GF-D8 (cell line): ENCODE results near the gene CLPTM1L.
"Not testable (repeated sequence)": the region's sequence is repeated elsewhere in the genome, so short reads cannot be mapped to it uniquely, and the experiment has no call there.

Experiments
- DNase-seq: peaks from one replicate; lab custom pipeline; 2025; lab: John Stamatoyannopoulos, UW

Gene CLPTM1L

GRCh38 chr5:1360367-1360766 lies 15.5 kb upstream of the CLPTM1L start:
- not testable (repeated sequence) for DNase-seq

GRCh38 chr5:1359713-1360112 lies 14.8 kb upstream of the CLPTM1L start:
- DNase-seq = no peak

- DNase-seq = no peak
These were observed 14.2 kb upstream of the CLPTM1L start for GRCh38 chr5:1359031-1359645.

- DNase-seq = no peak
These were observed 13.8 kb upstream of the CLPTM1L start for GRCh38 chr5:1358726-1359025.

GRCh38 chr5:1357946-1358725 lies 13.2 kb upstream of the CLPTM1L start:
- no peak for DNase-seq

GRCh38 chr5:1356873-1357787 lies 12.2 kb upstream of the CLPTM1L start:
- DNase-seq = no peak

- DNase-seq = no peak
These were observed 9.7 kb upstream of the CLPTM1L start for GRCh38 chr5:1354576-1354975.

GRCh38 chr5:1352231-1353219 lies 7.6 kb upstream of the CLPTM1L start:
- DNase-seq = no peak

GRCh38 chr5:1351156-1351555 lies 6.3 kb upstream of the CLPTM1L start:
- DNase-seq = no peak

GRCh38 chr5:1349246-1349645 lies 4.3 kb upstream of the CLPTM1L start:
- no peak for DNase-seq

- no peak for DNase-seq
These were observed 4.0 kb upstream of the CLPTM1L start for GRCh38 chr5:1348986-1349245.

- DNase-seq = no peak
These were observed 2.7 kb upstream of the CLPTM1L start for GRCh38 chr5:1347571-1347970.

GRCh38 chr5:1346627-1347440 lies 1.9 kb upstream of the CLPTM1L start:
- DNase-seq = no peak

- no peak for DNase-seq
These were observed 1.2 kb upstream of the CLPTM1L start for GRCh38 chr5:1345876-1346626.

- DNase-seq = no peak
These were observed 683 bp downstream of the CLPTM1L start for GRCh38 chr5:1343931-1344901.

GRCh38 chr5:1343315-1343751 lies 1.6 kb downstream of the CLPTM1L start:
- DNase-seq = no peak

- DNase-seq = not testable (repeated sequence)
These were observed 2.2 kb downstream of the CLPTM1L start for GRCh38 chr5:1342711-1343110.

- no peak for DNase-seq
These were observed 2.6 kb downstream of the CLPTM1L start for GRCh38 chr5:1342268-1342667.

- no peak for DNase-seq
These were observed 3.0 kb downstream of the CLPTM1L start for GRCh38 chr5:1341863-1342262.
